Fibroblast of lung (primary cell): ENCODE results near the gene DENND4B.

Experiments
- EZH2 ChIP-seq: IDR thresholded peaks from 2 replicates; pipeline ENCODE4 v1.5.1; 2012; ENCODE audit warnings: low read length, control low read depth, mild to moderate bottlenecking; ENCODE audit errors: missing control alignments
- TF ChIP-seq, protein P1 (sequence below), 2 donors: IDR thresholded peaks in 1 of 2; conservative IDR thresholded peaks in 1 of 2; 1 replicate in 1 of 2; 2 replicates in 1 of 2; pipeline ENCODE4 v1.5.1; 2011 to 2012; ENCODE audit warnings: low read length in 2 of 2, control low read depth in 1 of 2, inconsistent platforms in 1 of 2, low read depth in 1 of 2, mild to moderate bottlenecking in 1 of 2

DNA sequence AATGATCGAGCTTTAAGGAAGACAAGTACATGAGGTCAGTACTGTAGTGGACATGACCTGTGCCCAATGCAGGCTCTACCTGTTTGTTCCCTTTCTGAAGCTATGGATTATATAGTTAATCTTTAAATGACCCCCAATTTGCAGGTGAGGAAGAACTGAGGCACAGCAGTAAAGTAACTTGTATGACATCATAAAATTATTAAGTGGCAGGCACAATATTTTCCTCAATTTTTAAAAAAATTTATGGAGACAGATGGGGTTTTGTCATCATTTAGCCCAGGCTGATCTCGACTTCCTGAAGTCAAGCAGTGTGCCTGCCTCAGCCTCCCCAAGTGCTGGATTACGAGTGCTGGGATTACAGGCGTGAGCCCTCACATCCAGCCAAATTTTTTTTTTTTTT lies 20.1 kb downstream of the DENND4B start:
- no peak for TF ChIP-seq EZH2
- TF ChIP-seq, protein P1, sequence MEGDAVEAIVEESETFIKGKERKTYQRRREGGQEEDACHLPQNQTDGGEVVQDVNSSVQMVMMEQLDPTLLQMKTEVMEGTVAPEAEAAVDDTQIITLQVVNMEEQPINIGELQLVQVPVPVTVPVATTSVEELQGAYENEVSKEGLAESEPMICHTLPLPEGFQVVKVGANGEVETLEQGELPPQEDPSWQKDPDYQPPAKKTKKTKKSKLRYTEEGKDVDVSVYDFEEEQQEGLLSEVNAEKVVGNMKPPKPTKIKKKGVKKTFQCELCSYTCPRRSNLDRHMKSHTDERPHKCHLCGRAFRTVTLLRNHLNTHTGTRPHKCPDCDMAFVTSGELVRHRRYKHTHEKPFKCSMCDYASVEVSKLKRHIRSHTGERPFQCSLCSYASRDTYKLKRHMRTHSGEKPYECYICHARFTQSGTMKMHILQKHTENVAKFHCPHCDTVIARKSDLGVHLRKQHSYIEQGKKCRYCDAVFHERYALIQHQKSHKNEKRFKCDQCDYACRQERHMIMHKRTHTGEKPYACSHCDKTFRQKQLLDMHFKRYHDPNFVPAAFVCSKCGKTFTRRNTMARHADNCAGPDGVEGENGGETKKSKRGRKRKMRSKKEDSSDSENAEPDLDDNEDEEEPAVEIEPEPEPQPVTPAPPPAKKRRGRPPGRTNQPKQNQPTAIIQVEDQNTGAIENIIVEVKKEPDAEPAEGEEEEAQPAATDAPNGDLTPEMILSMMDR (conservative IDR thresholded peaks at IDR 0.05 in 1 of 2, IDR thresholded peaks at IDR 0.05 in 1 of 2; ENCODE audit: low read depth in 1 of 2, low read length in 2 of 2), result no peak
